Globus pallidus (tissue), 1 donor: ENCODE measurements around the gene PRDM15.

Experiments
- DNase-seq: peaks from one replicate; pipeline ENCODE4 v3.0.0-alpha.2; 2015; ENCODE audit warnings: low spot score

Gene PRDM15

GRCh38 chr21:41823906-41824305 lies 55.2 kb downstream of the PRDM15 start:
- DNase-seq, result no peak

- no peak for DNase-seq
Observed at GRCh38 chr21:41823166-41823565, 56.0 kb downstream of the PRDM15 start.

GRCh38 chr21:41821756-41822431 lies 57.2 kb downstream of the PRDM15 start:
- no peak for DNase-seq

GRCh38 chr21:41821081-41821755 lies 57.9 kb downstream of the PRDM15 start:
- DNase-seq, result no peak

- no peak for DNase-seq
Observed at GRCh38 chr21:41820384-41821080, 58.6 kb downstream of the PRDM15 start.

- DNase-seq, result no peak
Observed at GRCh38 chr21:41819856-41820281, 59.3 kb downstream of the PRDM15 start.

GRCh38 chr21:41819236-41819855 lies 59.8 kb downstream of the PRDM15 start:
- no peak for DNase-seq

- DNase-seq, result no peak
Observed at GRCh38 chr21:41817877-41818855, 61.0 kb downstream of the PRDM15 start.

GRCh38 chr21:41817228-41817627 lies 61.9 kb downstream of the PRDM15 start:
- peak; percentile 35 for DNase-seq

- DNase-seq, result peak; percentile 43
Observed at GRCh38 chr21:41816583-41817165, 62.5 kb downstream of the PRDM15 start.

- DNase-seq, result no peak
Observed at GRCh38 chr21:41815652-41816582, 63.2 kb downstream of the PRDM15 start.

GRCh38 chr21:41813226-41813625 lies 65.9 kb downstream of the PRDM15 start:
- DNase-seq, result no peak

- DNase-seq, result no peak
Observed at GRCh38 chr21:41812679-41813078, 66.5 kb downstream of the PRDM15 start.

- no peak for DNase-seq
Observed at GRCh38 chr21:41810597-41810932, 68.6 kb downstream of the PRDM15 start.

- no peak for DNase-seq
Observed at GRCh38 chr21:41809891-41810596, 69.1 kb downstream of the PRDM15 start.

GRCh38 chr21:41808846-41809245 lies 70.3 kb downstream of the PRDM15 start:
- no peak for DNase-seq

GRCh38 chr21:41808094-41808493 lies 71.0 kb downstream of the PRDM15 start:
- DNase-seq, result no peak

- DNase-seq, result no peak
Observed at GRCh38 chr21:41806773-41807172, 72.4 kb downstream of the PRDM15 start.

GRCh38 chr21:41805643-41806042 lies 73.5 kb downstream of the PRDM15 start:
- DNase-seq, result no peak
